ENCODE data around the gene TFPI2.
A peak's percentile ranks its signal among the peaks of the same experiment; 100 is the strongest.
"Not testable (repeated sequence)": the region's sequence is repeated elsewhere in the genome, so short reads cannot be mapped to it uniquely, and the experiment has no call there.

Gene TFPI2

DNA sequence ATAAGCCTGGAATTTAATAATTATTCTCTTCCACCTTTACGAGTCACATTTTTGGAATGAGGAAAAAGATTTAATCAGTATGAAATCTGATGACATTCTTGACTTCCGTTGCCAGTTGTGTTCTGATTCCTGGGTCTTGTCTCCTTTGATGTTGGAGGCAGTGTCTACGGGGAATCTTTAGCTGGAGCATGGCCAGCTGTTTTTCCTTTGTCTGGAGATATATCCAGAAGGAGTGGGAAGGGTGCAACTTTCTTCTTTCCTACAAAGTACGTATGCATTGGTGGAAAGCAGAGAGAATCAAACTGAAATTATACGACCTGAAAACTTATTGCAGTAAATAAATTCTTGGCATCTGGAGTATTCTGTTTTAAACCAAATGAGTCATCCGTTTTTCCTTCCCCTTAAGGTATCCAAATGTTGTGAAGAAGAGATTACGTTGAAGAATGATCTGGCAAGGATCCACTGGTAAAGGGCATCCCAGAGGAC, 24.1 kb upstream of the TFPI2 start:
- no peak for DNase-seq (ENCODE audit: low read depth)
- H3K4me3 ChIP-seq (ENCODE audit: low read length): no peak overlapping the region
- TF ChIP-seq, protein P1, sequence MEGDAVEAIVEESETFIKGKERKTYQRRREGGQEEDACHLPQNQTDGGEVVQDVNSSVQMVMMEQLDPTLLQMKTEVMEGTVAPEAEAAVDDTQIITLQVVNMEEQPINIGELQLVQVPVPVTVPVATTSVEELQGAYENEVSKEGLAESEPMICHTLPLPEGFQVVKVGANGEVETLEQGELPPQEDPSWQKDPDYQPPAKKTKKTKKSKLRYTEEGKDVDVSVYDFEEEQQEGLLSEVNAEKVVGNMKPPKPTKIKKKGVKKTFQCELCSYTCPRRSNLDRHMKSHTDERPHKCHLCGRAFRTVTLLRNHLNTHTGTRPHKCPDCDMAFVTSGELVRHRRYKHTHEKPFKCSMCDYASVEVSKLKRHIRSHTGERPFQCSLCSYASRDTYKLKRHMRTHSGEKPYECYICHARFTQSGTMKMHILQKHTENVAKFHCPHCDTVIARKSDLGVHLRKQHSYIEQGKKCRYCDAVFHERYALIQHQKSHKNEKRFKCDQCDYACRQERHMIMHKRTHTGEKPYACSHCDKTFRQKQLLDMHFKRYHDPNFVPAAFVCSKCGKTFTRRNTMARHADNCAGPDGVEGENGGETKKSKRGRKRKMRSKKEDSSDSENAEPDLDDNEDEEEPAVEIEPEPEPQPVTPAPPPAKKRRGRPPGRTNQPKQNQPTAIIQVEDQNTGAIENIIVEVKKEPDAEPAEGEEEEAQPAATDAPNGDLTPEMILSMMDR (conservative IDR thresholded peaks at IDR 0.05; ENCODE audit: low read depth, low read length): no peak

DNA sequence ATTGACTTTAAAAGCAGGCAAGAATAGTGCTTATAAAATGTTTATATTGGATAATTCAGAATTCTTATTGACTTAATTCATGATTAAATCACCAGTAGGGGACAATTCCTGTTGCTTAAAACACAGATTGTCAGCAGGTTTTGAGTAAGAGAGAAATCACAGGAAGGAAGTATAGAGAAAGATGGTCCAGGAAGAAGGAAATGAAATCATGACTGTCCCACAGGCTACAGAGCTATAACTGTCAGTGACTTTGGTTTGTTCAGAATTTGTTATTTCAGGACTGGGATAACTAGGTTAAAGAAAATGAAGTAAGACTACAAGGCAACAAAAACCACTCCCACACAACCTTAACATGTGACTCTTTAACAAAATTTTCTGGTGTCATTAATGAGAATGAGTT, 22.6 kb upstream of the TFPI2 start:
- H3K4me3 ChIP-seq (ENCODE audit: low read length): no peak overlapping the region
- no peak for DNase-seq (ENCODE audit: low read depth)
- TF ChIP-seq, protein P1 (conservative IDR thresholded peaks at IDR 0.05; ENCODE audit: low read depth, low read length): no peak

DNA sequence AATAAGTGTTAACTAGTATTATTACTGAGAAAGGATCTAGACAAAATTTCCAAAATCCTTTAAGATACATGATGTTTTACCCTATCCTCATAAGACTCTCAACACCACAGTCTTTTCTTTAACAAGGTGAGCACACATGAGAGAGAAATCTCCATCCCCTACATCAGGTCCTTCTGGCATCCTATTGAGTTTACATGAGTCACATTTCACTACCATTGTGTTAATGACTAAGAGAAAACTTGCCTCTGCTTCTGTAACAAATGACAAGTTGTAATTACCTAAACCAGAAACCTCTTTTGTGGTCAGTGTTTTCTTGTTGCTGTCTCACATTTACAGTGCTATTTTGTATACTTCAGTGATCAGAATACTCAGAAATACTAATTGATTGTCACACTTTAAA, 21.1 kb upstream of the TFPI2 start:
- DNase-seq (ENCODE audit: low read depth); H3K4me3 ChIP-seq (ENCODE audit: low read length): not testable (repeated sequence)

DNA sequence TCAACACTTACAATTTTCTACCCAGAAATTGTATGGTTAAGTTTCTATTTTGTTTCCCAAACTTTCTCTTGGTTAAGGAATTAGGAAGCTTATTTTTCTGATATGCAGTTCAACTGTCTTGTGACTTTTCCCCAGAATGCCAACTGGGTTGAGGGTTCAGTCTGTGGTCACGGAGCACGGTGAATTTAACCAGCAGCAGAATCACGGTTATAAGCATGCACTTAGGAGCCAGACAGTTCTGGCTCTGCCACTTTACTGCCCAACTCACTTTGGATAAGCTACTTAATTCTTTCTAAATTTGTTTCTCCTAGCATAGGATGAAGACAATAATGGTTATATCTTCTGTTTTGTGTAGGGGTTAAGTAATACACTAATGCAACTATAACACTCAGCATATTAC, 20.7 kb upstream of the TFPI2 start:
- not testable (repeated sequence) for DNase-seq (ENCODE audit: low read depth)

DNA sequence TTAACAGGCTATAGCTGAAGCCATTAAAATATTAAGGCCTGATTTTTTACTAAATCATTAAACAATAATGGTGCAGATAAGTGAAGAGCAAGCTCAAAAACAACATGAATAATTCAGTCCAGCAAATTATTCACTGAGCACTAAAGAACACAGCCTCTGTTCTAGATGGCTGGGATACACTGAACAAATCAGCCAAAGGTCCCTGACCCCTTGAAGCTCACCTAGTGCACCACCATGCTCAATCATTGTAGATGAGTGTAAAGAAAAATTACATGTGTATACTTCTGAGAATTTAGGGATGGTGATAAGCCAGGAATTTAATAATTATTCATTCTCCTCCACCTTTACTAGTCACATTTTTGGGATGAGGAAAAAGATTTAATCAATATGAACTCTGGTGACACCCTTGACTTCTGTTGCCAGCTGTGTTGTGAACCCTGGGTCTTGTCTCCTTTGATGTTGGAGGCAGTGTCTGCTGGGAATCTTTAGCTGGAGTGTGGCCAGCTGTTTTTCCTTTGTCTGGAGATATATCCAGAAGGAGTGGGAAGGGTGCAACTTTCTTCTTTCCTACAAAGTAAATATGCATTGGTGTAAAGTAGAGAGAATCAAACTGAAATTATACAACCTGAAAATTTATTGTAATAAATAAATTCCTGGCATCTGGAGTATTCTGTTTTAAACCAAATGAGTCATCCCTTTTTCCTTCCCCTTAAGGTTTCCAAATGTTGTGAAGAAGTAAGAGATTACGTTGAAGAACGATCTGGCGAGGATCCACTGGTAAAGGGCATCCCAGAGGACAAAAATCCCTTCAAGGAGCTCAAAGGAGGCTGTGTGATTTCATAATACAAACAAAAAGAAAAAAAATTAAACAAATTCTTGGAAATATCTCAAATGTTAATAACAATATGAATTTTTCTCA, 19.8 kb upstream of the TFPI2 start:
- no peak for DNase-seq (ENCODE audit: low read depth)
- H3K4me3 ChIP-seq (ENCODE audit: low read length): no peak overlapping the region
- TF ChIP-seq, protein P1 (conservative IDR thresholded peaks at IDR 0.05; ENCODE audit: low read depth, low read length): no peak

More for the DNA sequence above, 20.7 kb upstream of the TFPI2 start:
- not testable (repeated sequence) for H3K4me3 ChIP-seq (ENCODE audit: low read length)

DNA sequence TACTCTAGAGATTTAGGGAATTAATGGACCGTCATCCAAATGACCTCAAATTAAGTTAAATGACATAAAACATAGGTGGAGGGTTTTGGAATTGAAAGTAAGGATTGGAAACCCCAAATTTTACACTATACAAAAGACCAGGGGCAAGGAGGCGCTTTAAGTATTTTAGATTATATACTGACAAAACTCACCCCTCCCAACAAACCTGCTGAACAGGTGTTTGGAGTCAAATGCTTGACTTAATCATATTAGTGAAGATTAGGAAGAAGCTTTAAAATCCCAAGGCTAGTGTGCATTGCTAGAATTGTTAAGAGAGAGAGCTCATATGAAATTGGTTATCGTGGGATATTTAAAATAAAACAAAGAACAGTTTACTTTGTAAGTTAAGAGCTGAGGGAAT, 15.7 kb upstream of the TFPI2 start, which contains the start of gene GNGT1:
GNGT1 (plus strand) TSS at position 301 of the 400 bp plus-strand sequence. CDS start 180 bp downstream, outside the sequence.
- TF ChIP-seq, protein P1 (conservative IDR thresholded peaks at IDR 0.05; ENCODE audit: low read depth, low read length): no peak
- no peak for DNase-seq (ENCODE audit: low read depth)
- H3K4me3 ChIP-seq (ENCODE audit: low read length): no peak within 1 kb of the TSS

DNA sequence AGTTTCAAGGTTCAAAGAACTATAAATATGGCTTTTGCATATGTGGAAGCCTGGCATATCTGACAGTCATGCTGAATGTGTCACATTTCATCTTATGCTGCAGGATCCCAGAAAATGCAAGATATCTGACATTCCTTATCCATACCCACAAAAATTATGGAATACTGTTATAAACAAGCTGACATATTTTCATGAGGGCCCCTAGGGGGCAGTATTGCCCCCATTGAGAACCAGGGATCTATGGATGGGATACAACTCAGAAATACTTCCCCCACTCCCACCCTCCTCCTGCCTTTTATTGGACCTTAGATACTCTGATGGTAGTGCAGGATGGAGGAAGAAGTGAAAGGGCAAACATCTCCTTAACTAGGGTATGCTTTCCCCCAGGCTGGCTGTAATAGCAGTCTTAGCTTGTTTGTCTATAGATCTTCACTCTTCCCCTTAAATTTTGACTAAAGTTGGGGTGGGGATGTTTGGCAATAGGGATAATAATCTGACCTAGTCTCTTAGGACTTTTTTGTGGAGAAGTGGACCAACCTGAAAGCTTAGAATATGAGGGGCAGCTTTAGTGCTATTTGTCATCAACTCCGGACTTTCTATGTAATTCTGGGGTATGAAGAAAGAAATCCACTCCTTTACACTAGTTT, 12.3 kb upstream of the TFPI2 start:
- TF ChIP-seq, protein P1 (conservative IDR thresholded peaks at IDR 0.05; ENCODE audit: low read depth, low read length): peak; percentile 87
- no peak overlapping the region for H3K4me3 ChIP-seq (ENCODE audit: low read length)
- no peak for DNase-seq (ENCODE audit: low read depth)

DNA sequence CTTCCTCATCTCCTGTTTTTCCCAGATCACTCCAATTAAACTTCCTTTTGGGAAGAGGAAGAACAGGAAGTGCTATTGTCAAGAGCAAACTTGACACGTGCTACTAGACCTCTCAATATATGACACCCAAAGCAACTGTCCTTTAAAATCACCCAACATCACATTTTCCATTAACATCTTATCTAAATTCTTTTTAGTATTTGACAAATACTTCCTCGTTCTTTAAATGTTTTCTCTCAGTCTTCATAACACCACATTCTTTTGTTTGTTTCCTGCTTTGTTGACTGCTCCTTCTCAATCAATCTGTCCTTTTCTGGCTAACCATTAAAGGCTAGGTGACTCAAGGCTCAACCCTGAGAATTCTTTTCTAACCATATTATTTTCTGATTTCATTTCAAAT, 7.1 kb upstream of the TFPI2 start:
- TF ChIP-seq, protein P1 (conservative IDR thresholded peaks at IDR 0.05; ENCODE audit: low read depth, low read length): no peak
- H3K4me3 ChIP-seq (ENCODE audit: low read length): no peak overlapping the region
- no peak for DNase-seq (ENCODE audit: low read depth)

All from retinal pigment epithelial cell (primary cell).